SHP77 treated with DMSO at 0.1 percent for 48 hours (cell line): ENCODE measurements around the gene GSTA3.
"Not testable (repeated sequence)": the region's sequence is repeated elsewhere in the genome, so short reads cannot be mapped to it uniquely, and the experiment has no call there.

Experiments used
- DNase-seq: peaks from one replicate; lab custom pipeline; 2025; lab: John Stamatoyannopoulos, UW

The GSTA3 gene

GRCh38 chr6:52909531-52909930 is at the start of gene GSTA3:
Gene GSTA3, minus strand, starts transcription at chr6:52909698. Its CDS starts 3,864 bp downstream, at chr6:52905834.
- DNase-seq, result no peak

GRCh38 chr6:52958546-52959255 is 49.2 kb upstream of the GSTA3 start:
- DNase-seq, result no peak

GRCh38 chr6:52955871-52956270 is 46.4 kb upstream of the GSTA3 start:
- DNase-seq, result no peak

GRCh38 chr6:52953911-52954839 is 44.7 kb upstream of the GSTA3 start:
- DNase-seq, result no peak

- DNase-seq, result no peak
Measured at GRCh38 chr6:52946306-52946705, 36.8 kb upstream of the GSTA3 start.

- not testable (repeated sequence) for DNase-seq
Measured at GRCh38 chr6:52942821-52943220, 33.3 kb upstream of the GSTA3 start.

- DNase-seq, result no peak
Measured at GRCh38 chr6:52942221-52942620, 32.7 kb upstream of the GSTA3 start.

- no peak for DNase-seq
Measured at GRCh38 chr6:52937908-52938307, 28.4 kb upstream of the GSTA3 start.

GRCh38 chr6:52933778-52934177 is 24.3 kb upstream of the GSTA3 start:
- DNase-seq, result no peak

GRCh38 chr6:52931351-52931750 is 21.9 kb upstream of the GSTA3 start:
- DNase-seq, result no peak

- DNase-seq, result peak; percentile 30
Measured at GRCh38 chr6:52929321-52930164, 20.0 kb upstream of the GSTA3 start.

- DNase-seq, result no peak
Measured at GRCh38 chr6:52927451-52927850, 18.0 kb upstream of the GSTA3 start.

- DNase-seq, result no peak
Measured at GRCh38 chr6:52925919-52926792, 16.7 kb upstream of the GSTA3 start.

GRCh38 chr6:52925042-52925441 is 15.5 kb upstream of the GSTA3 start:
- DNase-seq, result no peak

GRCh38 chr6:52923689-52924088 is 14.2 kb upstream of the GSTA3 start:
- DNase-seq, result not testable (repeated sequence)

GRCh38 chr6:52922161-52922560 is 12.7 kb upstream of the GSTA3 start:
- no peak for DNase-seq

- DNase-seq, result no peak
Measured at GRCh38 chr6:52921743-52922142, 12.2 kb upstream of the GSTA3 start.

- not testable (repeated sequence) for DNase-seq
Measured at GRCh38 chr6:52919511-52919910, 10.0 kb upstream of the GSTA3 start.

GRCh38 chr6:52918771-52919170 is 9.3 kb upstream of the GSTA3 start:
- DNase-seq, result not testable (repeated sequence)

GRCh38 chr6:52918027-52918686 is 8.7 kb upstream of the GSTA3 start:
- DNase-seq, result not testable (repeated sequence)

GRCh38 chr6:52914516-52914915 is 5.0 kb upstream of the GSTA3 start:
- DNase-seq, result no peak
